Ovary (tissue), 9 donors: ENCODE measurements around the gene FBXO2. TPM values are rescaled to one million over a fixed set of nuclear protein-coding genes. Genes with fewer than 3 reads are reported as not detected.

Experiments
- DNase-seq, 5 donors: peaks; one replicate each; pipeline ENCODE4 v3.0.0-alpha.2; 2019 to 2020
- H3K27ac ChIP-seq, 2 donors: fragments of 200-600 bp; one replicate each; pipeline versions ENCODE4 v1.5.1 to v1.8.0; 2019 to 2022
- H3K27me3 ChIP-seq: fragments of 200-600 bp; one replicate; pipeline ENCODE4 v1.8.0; 2022
- H3K36me3 ChIP-seq: fragments of 200-600 bp; sonication (generic); one replicate; pipeline ENCODE4 v1.5.1; 2019
- H3K4me1 ChIP-seq: one replicate; pipeline ENCODE4 v1.8.1; 2013; ENCODE audit warnings: mild to moderate bottlenecking, moderate library complexity; ENCODE audit not compliant: insufficient read depth
- H3K4me3 ChIP-seq: fragments of 200-600 bp; sonication (generic); one replicate; pipeline ENCODE4 v1.5.1; 2017
- H3K9me3 ChIP-seq, 2 donors: fragments of 200-600 bp in 1 of 2; sonication (generic) in 1 of 2; one replicate each; pipeline versions ENCODE4 v1.5.1 to v1.8.1; 2013 to 2019; ENCODE audit warnings: mild to moderate bottlenecking in 1 of 2, moderate library complexity in 1 of 2
- CTCF ChIP-seq, 3 donors: fragments of 450-650 bp in 2 of 3; fragments of 200-600 bp in 1 of 3; IDR thresholded peaks; one replicate each; pipeline versions ENCODE4 v1.5.1 to v1.8.0; 2016 to 2022; ENCODE audit warnings: antibody characterized with exemption in 3 of 3, mild to moderate bottlenecking in 1 of 3
- EP300 ChIP-seq: sonication (generic); formaldehyde crosslinking; IDR thresholded peaks from one replicate; pipeline ENCODE4 v1.6.1; 2017; ENCODE audit warnings: antibody characterized with exemption
- POLR2A ChIP-seq: fragments of 450-650 bp; IDR thresholded peaks from one replicate; pipeline ENCODE4 v1.6.1; 2017; ENCODE audit warnings: antibody characterized with exemption, mild to moderate bottlenecking, moderate library complexity
- WGBS, 3 donors: extraction: QIAGEN DNeasy Blood & Tissue Kit in 1 of 3; methylation state at CpG; one replicate each; pipeline versions ENCODE4 v1.1.5 to v1.1.7; 2013 to 2017; 5-methylcytosine and 5-hydroxymethylcytosine counted together
- intact Hi-C, 4 donors: fragments of 100-400 bp; cut with DNase I; formaldehyde crosslinking; loops; one replicate each; pipeline versions ENCODE4 v1.11.0 to v1.15.1; 2022 to 2023
- polyA plus RNA-seq, 2 donors: library from polyadenylated mRNA; stranded (reverse); fragments of 200-250 nt in 1 of 2; fragments of 350-450 nt in 1 of 2; fragmentation: Illumina TruSeq in 1 of 2; extraction: RNeasy Lipid Tissue Mini Kit (QIAGEN cat#74804) in 1 of 2; gene quantifications; one replicate each; pipeline ENCODE4 v1.2.3, GENCODE V29; 2013 to 2014
- total RNA-seq, 7 donors: library from RNA; depleted of rRNA in 2 of 7; stranded (reverse); fragments of >200 nt in 2 of 7; fragmentation: NEBNext Ultra II Directional in 3 of 7; extraction: Animal tissue kit (Norgen Biotek cat#: 25700) in 3 of 7; gene quantifications; one replicate each; pipeline versions ENCODE4 v1.1.0 to v1.2.4, GENCODE V29; 2016 to 2023
- donor health status: DM: no; HTN: no; CAD: no; lungs with moderate emphysema.
- donor health status: DM: no; HTN: no; CAD: no.
- donor health status: Bipolar disorder and iron deficiency.
- donor health status: DM: yes; HTN: yes; CAD: no.
- donor health status: DM: no; HTN: no; CAD: no.
- donor health status: DM: yes; HTN: yes; CAD: no.

FBXO2 gene
- total and polyA plus RNA-seq, 9 donors, result 0.50 to 17.6 (median 2.7) TPM

- no peak for DNase-seq
- no peaks in the 10 kb centered on the region for H3K9me3 ChIP-seq
- no peak overlapping the region for H3K27ac ChIP-seq
- H3K4me1 ChIP-seq, result no peaks in the 10 kb centered on the region
- no peak for TF ChIP-seq CTCF (IDR thresholded peaks at IDR 0.05)
- no peak for TF ChIP-seq POLR2A
- TF ChIP-seq EP300, result no peak
- WGBS, 3 donors, result 53 to 64% (median 56%) methylated on average over 7 of the region's 7 CpGs
- intact Hi-C loops, result loop anchor here in 2 of 4 donors (2.0 to 5.0 kb wide), 2 partner anchors 397 to 398 kb away; no protein-coding TSS in a partner anchor
- H3K27me3 ChIP-seq, result no peaks in the 10 kb centered on the region
- H3K4me3 ChIP-seq, result no peak overlapping the region
- H3K36me3 ChIP-seq, result no peaks in the 10 kb centered on the region
Measured at GRCh38 chr1:11640101-11640500, 14.1 kb downstream of the FBXO2 start.

- H3K4me3 ChIP-seq, result no peak overlapping the region
- intact Hi-C loops, result no loop called here
- WGBS, 3 donors, result 76 to 84% (median 79%) methylated on average over 4 of the region's 4 CpGs
- H3K4me1 ChIP-seq, result no peaks in the 10 kb centered on the region
- TF ChIP-seq EP300 (no peak), CTCF (IDR thresholded peaks at IDR 0.05) (no peak), POLR2A (no peak)
- no peaks in the 10 kb centered on the region for H3K36me3 ChIP-seq
- no peaks in the 10 kb centered on the region for H3K9me3 ChIP-seq
- no peak for DNase-seq
- H3K27ac ChIP-seq, result no peak overlapping the region
- H3K27me3 ChIP-seq, result no peaks in the 10 kb centered on the region
Measured at GRCh38 chr1:11639372-11639771, 14.9 kb downstream of the FBXO2 start.

- 37 to 52% (median 40%) methylated on average over 5 of the region's 5 CpGs for WGBS, 3 donors
- no peaks in the 10 kb centered on the region for H3K36me3 ChIP-seq
- intact Hi-C loops, result no loop called here
- no peaks in the 10 kb centered on the region for H3K9me3 ChIP-seq
- no peak overlapping the region for H3K4me3 ChIP-seq
- no peaks in the 10 kb centered on the region for H3K4me1 ChIP-seq
- DNase-seq, result no peak
- H3K27me3 ChIP-seq, result no peaks in the 10 kb centered on the region
- H3K27ac ChIP-seq, result no peak overlapping the region
- TF ChIP-seq CTCF (IDR thresholded peaks at IDR 0.05), result no peak
- no peak for TF ChIP-seq EP300
- TF ChIP-seq POLR2A, result no peak
Measured at GRCh38 chr1:11638121-11638520, 16.1 kb downstream of the FBXO2 start.

GRCh38 chr1:11634365-11635192 is 19.6 kb downstream of the FBXO2 start:
- intact Hi-C loops, result no loop called here
- WGBS, 3 donors, result 55 to 67% (median 62%) methylated on average over 11 of the region's 11 CpGs
- H3K27me3 ChIP-seq, result no peaks in the 10 kb centered on the region
- no peaks in the 10 kb centered on the region for H3K9me3 ChIP-seq
- no peak overlapping the region for H3K4me3 ChIP-seq
- DNase-seq, result no peak
- H3K27ac ChIP-seq, result no peak overlapping the region
- TF ChIP-seq POLR2A, result no peak
- TF ChIP-seq EP300, result no peak
- TF ChIP-seq CTCF (IDR thresholded peaks at IDR 0.05), result no peak
- no peaks in the 10 kb centered on the region for H3K36me3 ChIP-seq
- H3K4me1 ChIP-seq, result no peaks in the 10 kb centered on the region
